HK-2 (cell line): Measurements from ENCODE around the gene ARHGAP35.
A peak's percentile ranks its signal among the peaks of the same experiment; 100 is the strongest.
"Not testable (repeated sequence)": the region's sequence is repeated elsewhere in the genome, so short reads cannot be mapped to it uniquely, and the experiment has no call there.

Experiments used
- DNase-seq: peaks from one replicate; pipeline ENCODE4 v3.0.0-alpha.2; 2018; ENCODE audit not compliant: unreplicated experiment

The ARHGAP35 gene

DNA sequence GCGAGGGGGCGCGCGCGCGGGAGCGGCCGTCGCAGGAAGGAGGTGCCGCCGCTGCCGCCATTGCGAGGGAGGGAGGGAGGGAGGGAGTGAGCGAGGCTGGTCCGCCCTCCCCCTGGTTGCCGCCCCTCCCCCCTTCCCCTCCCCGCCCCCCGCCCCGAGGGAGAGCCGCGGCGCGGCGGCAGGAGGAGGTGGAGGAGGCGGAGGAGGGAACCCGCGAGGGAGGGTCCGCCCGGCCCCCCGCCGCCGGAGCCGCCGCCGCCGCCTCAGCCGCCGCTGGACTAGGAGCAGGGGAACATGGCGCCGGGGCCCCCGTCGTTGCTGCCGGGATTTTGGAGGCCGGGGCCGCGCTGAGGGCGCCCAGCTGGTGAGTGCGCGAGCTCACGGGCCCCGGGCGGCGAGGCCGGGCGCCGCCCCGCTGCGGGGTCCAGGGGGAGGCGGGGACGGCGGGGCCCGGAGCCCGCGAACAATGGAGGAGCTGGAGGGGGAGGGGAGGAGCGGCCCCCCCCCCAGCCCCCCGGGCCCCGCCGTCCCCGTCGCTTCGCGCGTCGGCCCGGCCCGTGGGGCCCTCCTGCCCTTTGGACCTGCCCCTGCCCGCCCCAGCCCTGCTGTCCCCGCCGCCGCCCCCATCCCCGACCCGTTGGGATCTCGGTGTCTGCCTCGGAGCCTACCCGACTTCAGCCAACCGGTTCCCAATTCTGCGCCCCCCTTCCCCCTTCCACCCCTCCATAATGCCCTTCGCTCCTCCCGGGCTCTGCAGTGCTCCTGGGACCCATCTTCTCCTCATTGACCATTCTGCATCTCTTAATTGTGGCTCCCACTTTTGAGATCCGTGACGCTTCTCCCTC, at the start of gene ARHGAP35:
Gene ARHGAP35 (plus strand): TSS at position 152 of the 845 bp plus-strand sequence. CDS start 57,679 bp downstream, outside the sequence.
- peak; percentile 83 for DNase-seq

- DNase-seq, result no peak
Measured at GRCh38 chr19:46812977-46813838, 47.6 kb upstream of the ARHGAP35 start.

DNA sequence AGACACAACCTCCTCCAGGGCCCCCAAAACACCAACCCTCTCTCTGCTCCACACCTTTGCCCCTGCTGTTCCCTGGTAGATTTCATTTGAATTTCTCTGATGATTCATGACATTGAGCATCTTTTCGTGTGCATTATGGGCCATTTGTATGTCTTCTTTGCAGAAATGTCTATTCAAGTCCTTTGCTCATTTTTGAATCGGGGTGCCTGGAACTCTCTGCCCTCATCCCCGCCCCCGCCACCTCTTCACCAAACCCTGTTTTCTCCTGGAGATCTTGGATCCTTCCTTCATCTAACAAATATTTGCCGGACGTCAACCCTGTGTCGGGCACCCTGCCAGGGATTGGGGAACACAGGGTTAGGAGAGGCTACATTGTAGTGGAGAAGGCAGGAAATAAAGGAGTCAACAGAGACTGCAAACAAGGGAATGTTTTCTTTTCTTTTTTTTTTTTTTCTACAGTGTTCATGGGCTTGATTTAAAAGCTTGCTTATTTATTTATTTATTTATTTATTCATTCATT, 46.9 kb upstream of the ARHGAP35 start:
- DNase-seq, result no peak

- no peak for DNase-seq
Measured at GRCh38 chr19:46815833-46816627, 44.8 kb upstream of the ARHGAP35 start.

DNA sequence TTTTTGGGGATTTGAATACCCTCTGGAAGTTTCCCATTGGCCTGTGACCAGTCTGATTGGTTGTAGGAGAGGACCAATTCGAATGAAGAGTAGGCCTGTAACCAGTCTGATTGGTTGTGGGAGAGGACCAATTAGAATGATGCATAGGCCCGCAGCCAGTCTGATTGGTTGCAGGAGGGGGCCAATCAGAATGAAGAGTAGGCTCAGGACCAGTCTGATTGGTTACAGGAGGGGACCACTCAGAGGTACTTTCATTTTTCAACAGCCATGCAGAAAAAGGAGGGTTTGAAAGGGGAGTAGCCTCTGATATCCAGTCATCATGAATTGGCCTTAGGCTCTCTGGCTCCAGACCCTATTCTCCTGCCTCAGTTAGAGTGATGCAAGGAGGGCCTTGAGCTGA, 42.0 kb upstream of the ARHGAP35 start:
- no peak for DNase-seq

GRCh38 chr19:46821512-46822409, 39.0 kb upstream of the ARHGAP35 start:
- no peak for DNase-seq

- DNase-seq, result not testable (repeated sequence)
Measured at GRCh38 chr19:46822410-46822787, 38.4 kb upstream of the ARHGAP35 start.

DNA sequence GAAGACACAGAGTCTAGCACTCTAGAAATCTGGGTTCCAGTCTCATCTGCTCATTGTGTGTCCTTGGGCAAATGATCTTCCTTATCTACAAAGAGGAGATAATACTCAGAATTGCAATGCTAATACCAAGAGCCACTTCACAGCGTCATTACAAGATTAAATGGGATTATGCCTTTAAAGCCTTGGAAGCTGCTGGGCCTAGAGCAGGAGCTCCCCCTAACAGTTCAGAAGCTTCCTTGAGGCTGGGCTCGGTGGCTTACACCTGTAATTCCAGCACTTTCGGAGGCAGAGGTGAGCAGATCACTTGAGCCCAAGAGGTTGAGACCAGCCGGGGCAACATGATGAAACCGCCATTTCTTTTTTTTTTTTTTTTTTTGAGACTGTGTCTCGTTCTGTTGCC, 37.7 kb upstream of the ARHGAP35 start:
- DNase-seq, result no peak

GRCh38 chr19:46824890-46825730, 35.7 kb upstream of the ARHGAP35 start:
- DNase-seq, result no peak

GRCh38 chr19:46825731-46826055, 35.1 kb upstream of the ARHGAP35 start:
- no peak for DNase-seq

DNA sequence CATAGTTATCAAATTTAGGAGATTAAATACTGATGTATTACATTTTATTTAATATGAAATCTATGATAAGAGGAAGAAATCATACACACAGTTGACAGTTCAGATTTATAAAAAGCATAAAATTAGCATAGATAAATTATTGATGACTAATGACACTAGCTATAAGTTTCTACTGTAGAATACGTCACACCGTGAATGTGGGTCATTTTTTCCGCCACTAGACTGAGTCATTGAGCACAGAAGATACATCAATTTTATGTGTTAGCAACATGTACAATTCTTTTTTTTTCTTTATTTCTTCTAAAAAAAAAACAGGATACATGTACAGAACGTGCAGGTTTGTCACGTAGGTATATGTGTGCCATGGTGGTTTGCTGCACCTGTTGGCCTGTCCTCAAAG, 32.3 kb upstream of the ARHGAP35 start:
- DNase-seq, result no peak

- DNase-seq, result no peak
Measured at GRCh38 chr19:46830864-46831263, 29.9 kb upstream of the ARHGAP35 start.

GRCh38 chr19:46834121-46834520, 26.7 kb upstream of the ARHGAP35 start:
- no peak for DNase-seq

- no peak for DNase-seq
Measured at GRCh38 chr19:46834984-46835383, 25.8 kb upstream of the ARHGAP35 start.

DNA sequence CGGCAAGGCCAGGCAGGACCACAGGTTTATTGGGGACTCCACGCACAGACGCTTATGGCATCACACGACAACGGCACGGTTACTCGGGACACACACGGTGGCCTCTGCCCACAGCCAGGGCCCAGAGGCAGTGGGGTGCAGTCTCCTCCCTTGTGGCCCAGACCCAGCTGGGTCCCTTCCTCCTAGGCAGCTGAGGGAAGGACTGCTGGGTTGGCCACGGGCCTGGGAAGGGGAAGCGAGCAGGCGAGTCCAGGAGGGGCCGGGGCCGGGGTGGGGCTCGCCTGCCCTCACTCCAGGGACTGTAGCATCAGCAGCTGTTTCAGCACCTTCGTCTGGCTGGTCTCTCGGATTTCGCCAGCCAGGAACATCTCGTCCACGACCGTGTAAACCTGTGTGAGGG, 22.6 kb upstream of the ARHGAP35 start:
- DNase-seq, result no peak

GRCh38 chr19:46839752-46840497, 20.9 kb upstream of the ARHGAP35 start:
- DNase-seq, result no peak

- DNase-seq, result peak; percentile 38
Measured at GRCh38 chr19:46840498-46840942, 20.3 kb upstream of the ARHGAP35 start.

DNA sequence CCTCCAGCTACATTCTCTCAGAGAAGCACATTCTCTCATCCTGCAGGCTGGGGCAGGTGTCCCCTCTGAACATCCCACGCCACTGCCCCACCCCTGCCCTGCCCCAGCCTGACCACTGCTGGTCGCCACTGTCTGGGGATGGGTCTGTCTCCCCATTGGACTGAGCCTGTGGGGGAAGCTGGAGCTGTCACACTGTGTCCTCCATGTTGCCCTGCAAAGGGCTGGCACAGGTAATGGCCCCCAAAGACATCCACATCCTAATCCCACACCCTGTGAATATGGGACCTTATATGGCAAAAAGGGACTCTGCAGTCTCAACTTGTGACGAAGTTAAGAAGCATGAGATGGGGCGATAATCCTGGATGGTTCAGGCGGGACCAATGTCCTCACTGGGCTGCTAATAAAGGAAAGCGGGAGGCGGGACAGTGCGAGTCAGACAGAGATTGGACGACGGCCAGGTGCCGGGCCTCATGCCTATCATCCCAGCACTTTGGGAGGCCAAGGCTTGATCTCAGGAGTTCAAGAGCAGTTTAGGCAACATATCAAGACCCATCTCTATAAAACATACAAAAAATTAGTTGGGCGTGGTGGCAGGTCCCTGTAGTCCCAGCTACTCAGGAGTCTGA, 19.2 kb upstream of the ARHGAP35 start:
- peak; percentile 78 for DNase-seq

- no peak for DNase-seq
Measured at GRCh38 chr19:46842791-46843190, 18.0 kb upstream of the ARHGAP35 start.
